ENCODE data around the gene HDGF.
"Not testable (repeated sequence)": the region's sequence is repeated elsewhere in the genome, so short reads cannot be mapped to it uniquely, and the experiment has no call there.

Gene HDGF

DNA sequence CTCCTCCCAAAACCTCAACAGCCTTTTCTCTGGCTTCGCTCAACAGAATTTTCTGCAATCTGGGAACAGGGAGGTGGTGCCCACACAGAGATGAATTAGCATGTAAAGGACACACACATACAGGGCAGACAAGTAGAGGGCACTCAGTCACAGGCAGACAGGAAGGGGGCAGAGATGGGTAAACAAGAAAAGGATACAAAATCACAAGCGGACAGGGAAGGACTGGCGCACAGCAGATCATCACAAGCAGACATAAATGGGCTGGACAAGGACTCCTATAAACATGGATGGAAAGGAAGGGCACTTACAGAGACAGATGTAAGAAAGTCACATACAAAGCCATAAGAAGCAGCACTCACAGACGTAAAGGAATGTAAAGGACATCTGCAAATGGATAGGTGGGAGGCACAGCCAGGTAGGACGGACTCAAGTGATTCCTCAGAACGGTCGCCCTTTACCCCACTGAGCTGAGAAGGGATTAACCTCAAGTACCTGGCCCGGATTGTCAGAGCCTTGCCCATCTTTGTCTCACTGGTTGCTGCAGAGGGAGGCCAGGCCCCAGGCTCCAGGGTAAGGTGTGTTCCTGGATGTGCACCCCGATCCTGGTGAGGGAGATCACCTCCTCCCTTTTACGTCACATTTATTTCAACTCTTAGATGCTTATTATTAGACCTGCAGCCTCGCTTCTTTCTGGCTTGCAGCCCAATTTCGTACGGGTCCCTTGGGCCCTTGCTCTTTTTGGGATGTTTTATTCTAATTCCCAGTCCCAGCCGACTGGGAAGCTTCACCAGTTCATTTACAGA, 15.0 kb upstream of the HDGF start:
- DNase-seq: no peak

DNA sequence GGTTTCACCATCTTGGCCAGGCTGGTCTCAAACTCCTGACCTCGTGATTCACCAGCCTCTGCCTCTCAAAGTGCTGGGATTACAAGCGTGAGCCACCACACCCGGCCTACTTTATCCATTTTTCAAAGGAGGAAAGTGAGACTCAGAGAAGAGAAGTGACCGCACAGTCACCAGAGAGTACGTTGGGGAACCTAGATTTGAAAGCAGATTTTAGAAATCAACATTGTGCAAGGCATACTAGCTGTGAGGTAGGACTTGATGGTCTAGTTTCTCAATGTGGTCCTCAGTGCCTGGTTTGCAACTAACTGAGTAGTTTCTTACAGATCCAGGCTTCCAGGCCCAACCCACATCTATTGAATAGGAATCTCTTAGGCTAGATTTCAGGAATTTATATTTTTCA, 14.2 kb upstream of the HDGF start:
- peak; percentile 54 to 71 for DNase-seq

DNA sequence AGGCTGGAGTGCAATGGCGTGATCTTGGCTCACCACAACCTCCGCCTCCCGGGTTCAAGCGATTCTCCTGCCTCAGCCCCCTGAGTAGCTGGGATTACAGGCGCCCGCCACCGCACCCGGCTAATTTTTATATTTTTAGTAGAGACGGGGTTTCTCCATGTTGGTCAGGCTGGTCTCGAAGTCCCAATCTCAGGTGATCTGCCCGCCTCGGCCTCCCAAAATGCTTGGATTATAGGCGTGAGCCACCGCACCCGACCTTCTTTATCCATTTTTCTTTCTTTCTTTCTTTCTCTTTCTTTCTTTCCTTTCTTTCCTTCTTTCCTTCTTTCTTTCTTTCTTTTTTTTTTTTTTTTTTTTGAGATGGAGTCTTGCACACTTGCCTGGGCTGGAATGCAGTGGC, 13.7 kb upstream of the HDGF start:
- DNase-seq: not testable (repeated sequence)

DNA sequence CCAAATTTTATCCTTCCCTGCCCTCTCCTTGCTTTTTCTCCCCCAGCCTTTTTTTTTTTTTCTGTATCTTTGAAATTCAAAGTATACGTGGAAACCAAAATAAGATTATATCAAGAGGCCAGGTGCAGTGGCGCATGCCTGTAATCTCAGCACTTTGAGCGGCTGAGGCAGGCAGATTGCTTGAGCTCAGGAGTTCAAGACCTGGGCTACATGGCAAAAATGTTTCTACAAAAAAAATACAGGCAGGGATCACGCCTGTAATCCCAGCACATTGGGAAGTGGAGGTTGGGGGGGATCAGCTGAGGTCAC, 9.3 kb upstream of the HDGF start:
- DNase-seq: no peak

DNA sequence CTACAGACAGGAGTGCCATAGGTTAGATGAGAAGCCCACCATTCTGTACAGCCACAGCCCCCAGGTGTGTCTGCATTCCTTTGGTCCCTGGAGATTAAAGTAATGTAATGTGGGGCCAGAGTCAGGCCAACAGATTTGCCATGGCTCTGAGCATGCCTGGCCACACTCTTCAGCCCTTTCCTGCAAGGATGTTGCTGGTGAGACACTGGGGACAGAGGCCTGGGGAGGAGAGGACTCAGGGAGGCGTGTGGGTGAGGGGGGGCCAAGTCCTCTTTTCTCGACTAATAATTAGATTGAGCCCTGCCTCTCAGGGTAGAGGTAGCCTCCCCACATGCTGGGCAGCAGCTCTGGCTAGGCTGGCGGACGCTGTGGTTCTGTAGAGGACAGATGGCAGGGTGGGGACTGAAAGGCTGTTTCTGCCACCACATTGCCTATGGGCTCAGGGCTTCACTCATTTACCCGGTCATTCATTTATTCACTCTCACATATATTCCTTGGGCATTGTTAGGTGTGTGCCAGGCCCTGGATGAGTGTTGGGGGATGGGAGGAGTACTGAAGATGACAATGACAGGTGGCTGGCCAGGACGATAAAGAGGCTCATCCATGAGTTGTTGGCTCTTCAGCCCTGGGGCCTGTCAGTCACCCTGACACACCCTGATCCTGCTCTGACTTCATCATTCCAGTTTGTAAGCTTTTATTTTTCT, 8.8 kb upstream of the HDGF start:
- no peak for DNase-seq

DNA sequence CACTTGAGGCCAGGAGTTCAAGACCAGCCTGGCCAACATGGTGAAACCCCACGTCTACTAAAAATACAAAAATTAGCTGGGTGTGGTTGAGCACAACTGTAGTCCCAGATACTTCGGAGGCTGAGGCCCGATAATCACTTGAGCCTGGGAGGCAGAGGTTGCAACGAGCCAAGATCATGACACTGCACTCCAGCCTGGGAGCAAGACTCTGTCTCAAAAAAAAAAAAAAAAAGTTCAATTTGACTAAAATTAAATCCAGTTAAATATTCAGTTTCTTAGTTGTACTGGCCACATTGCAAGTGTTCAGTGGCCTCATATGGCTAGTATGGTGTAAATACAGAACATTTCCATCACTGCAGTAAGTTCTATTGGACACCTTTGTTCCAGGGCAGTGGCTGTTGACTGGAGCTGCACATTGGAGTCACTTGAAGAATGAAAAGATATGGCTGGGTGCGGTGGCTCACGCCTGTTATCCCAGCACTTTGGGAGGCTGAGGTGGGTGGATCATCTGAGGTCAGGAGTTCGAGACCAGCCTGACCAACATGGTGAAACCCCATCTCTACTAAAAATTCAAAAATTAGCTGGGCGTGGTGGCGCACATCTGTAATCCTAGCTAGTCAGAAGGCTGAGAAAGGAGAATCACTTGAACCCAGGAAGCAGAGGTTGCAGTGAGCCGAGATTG, 6.2 kb upstream of the HDGF start:
- DNase-seq: not testable (repeated sequence)

DNA sequence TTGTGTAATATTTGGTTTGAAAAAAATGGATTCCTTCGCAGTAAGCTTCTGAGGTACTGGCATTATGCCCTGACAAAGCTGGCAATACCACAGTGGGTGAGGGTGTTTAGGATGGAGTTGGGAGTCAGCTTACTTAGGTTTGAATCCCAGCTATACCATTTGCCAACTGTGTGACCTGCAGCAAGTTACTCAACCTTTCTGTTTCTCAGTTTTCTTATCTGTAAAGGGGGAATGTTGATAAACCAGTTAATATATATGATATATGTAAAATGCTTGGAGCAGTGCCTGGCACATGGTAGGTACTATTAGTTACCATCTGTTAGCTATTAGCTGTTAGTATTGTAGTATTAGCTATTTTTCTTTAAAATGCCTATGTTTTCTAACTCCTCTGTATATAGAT, 4.9 kb upstream of the HDGF start:
- DNase-seq: no peak

DNA sequence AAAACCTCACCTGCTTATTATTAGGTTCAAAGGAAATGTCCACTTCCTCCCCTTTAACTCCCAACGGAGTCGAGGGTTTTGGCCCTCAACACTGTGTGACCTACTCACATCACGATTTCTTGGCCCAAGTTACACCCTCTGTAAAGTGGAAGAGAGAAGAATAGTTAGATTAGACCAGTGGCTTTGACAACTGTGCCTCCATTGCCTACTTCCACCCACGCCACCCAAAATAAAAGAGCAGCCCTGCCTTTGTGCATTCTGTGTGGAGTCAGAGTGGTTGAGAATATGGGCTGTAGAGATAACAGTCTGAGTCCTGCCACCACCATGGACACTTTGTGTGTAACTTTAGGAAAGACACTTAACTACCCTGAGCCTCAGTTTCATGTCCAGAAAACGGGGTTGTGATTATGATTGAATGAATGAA, 4.1 kb upstream of the HDGF start:
- no peak for DNase-seq

DNA sequence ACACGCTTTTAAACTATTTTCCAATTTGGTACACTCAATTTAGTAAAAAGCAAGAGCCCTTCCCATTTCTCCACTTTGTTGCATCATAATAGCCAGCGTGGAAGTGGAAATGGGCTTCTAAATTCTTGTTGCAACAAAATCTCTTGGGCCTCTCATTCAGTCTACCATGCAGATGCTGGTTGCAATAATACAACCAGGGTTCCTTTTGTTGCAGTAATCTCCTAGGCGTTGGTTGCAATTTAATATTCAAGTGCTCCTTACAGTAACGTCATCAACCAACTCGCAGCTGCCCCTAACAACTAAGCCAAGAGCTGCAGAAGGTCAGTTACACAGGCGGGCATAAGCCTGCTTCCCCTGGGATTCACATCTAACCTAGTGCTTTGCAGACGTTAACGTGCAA, 2.7 kb upstream of the HDGF start:
- no peak for DNase-seq

DNA sequence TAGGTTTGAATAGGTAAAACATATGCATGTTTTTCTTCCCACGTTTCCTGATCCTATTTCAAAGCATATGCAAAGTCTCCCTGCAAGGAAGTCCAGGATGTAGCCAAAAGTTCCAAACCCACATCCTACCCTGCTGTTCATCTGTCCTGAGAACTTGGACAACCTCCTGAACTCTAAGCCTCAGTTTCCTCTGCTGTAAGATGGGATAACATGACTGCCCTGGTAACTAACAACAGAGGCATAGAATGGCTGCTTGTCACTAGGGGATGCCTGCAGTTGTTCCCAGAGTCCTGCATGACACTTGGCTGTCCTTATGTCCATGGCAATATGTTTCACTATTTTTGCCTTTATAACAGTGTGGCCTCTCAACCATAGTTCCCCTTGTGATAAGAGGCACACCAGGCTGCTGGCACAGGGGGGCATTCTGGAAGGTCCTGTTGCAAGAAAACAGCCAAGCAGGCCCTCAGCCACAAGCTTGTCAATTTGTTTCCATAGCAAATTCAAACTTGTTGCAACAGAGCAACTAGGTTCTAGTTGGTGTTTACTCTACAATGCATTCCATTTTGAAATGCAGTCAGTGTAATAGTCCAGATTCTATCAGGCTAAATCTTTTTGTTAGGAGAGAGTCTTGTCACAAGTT, 1.5 kb upstream of the HDGF start:
- DNase-seq: no peak

DNA sequence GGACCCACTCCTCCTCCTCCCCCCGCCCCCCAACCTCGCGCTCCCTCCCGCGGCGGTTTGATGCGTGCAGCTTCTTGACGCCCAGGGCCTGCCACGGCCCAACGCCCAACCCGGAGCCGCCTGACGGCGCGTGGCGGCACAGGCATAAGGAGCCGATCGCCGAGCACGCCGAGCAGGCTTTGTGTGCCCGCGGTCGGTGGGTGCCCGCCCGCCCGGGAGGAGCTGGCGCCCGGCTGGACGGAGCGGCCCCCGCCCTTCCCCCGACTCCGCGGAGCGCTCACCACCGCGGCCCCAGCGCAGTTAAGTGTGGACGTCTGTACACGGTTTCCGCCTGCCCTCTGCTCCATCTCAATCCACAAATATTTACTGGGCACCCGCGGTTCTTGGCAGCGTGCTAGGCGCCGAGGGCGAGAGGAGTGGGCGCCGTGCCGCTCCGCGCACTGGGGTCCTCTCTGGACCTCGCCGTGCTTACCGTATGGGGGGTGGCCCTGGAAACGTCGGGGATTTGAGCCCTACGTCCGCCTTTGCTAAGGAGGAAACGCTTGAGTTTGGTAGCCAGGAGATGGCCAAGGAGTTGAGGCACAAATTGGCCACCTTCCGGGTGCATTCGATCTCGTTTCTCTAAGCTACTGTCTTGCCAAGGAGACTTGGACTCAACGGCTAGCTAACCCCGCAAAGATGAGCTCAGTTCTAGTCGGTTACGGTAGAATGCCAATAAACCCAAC, 444 bp upstream of the HDGF start:
- DNase-seq: peak; percentile 90 to 94

DNA sequence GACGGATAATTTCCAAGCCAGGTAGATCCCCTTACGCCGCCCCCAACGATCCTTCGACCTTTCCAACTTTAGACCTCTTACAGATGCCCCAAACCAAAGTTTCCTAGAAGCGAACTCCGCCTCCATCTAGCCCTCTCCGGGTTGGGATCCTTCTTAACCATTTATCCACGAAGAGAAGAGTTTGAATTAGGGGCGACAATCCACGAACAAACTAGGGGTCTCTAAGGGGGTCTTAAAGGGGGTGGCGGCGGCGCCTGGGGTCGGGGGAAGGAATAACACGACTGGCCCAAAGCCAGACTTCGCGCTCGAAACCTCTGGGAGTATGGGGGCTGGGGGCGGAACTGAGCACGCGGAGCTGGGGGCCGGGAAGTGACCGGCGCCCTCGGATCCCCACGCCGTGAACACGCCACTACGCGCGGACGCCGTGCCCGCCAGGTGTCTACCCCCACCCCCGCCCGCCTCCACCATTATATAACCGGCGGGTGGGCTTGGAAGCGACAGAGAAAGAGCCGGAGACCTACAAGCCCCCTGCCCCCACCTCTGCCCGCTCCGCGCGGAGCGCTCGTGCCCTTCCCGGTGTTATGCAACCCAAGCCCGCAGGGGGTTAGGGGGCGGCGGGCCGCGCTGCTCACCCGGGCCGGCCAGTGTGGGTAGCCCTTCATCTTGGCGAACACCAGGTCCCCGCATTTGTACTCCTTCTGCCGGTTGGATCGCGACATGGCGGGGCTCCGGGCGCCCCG, 594 bp downstream of the HDGF start:
- DNase-seq: no peak

DNA sequence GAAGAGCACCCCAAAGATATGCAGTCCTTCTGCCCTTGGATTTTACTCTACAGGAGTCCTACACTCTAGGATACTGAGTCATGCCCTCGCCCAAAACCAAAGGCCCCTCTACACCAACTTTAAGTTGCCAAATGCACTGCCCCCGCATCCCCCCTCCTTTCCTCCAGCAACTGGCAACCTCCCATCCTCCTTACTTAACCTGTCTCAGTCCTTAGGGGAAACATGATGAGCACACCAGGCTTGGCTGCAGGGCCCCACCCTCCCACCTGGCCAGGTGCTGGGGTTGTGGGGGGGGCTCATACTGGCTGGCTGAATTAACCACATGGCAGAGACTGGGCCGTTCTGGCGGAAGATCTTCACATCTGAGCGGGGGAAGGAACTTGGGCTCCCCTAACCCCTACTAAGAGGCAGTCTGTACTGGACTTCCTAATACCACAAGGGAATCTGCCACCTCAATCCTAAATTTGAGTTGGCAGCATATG, 1.2 kb downstream of the HDGF start:
- peak; percentile 42 to 45 for DNase-seq

DNA sequence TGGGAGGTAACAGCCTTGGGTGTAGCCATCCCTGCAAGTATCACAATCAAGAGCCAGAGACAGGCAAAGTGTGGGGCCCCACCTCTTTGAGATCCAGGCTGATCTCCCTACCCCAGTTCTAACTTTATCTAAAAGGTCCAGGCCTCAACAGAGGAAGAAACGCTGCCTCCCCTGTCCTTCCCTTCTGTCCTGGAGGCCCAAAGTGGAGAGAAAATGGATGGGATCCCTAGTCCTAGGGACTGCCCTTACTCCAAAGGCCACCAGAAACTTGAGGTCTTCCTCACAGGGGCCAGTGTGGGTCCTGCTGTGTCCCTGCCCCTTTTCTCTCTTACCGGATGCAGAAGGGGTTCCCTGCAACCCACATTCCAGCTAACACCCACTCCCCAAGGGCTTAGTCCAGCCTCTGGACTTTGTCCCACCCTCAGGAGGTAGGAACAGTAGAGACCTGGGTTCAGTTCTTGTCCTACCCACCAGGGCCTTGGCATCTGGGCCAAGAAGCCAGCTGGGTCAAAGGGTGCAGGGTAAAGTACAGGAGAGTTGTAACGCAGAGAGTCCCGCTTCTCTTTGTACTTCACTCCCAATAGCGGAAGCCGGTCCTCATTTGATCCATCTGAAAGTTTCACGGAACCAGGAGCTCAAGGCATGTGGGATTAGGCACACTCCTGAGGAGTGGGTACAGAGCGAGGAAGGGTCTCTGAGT, 1.9 kb downstream of the HDGF start:
- peak; percentile 30 to 60 for DNase-seq

DNA sequence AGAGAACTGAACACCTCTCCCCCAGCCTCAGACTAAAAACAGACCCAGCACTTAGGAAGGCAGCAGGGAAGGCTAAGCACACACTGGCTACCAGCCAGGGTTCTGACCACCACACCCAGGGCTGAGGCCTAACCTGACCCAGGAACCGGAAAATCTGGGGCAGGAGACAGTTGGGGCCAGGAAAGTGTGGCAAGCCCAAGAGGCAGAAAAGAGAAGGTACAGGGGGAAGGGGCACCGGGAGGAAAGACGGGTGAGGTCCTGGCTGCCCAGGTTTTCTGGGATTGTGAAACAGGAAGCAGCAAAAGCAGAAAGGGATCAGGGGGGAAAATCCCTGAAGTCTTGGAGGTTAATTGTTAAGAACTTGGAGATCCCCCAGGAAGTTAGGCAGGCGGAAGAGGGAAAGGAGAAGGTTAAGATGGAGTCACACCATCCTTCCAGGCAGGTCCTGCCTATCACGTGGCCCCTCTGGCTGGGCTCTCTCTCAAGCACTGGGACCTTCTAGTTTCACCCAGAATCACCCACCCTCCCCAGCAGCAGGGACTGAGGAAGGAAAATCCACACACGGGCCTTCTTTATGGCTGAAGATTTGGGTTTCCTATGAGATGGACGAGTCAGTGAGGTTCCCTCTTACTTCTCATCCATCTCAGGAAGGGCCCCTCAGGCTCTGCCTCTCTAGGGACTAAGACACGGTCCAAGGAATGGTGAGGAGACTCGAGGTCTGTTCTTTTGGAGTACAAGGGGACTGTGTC, 2.6 kb downstream of the HDGF start:
- DNase-seq: peak; percentile 87 to 95

DNA sequence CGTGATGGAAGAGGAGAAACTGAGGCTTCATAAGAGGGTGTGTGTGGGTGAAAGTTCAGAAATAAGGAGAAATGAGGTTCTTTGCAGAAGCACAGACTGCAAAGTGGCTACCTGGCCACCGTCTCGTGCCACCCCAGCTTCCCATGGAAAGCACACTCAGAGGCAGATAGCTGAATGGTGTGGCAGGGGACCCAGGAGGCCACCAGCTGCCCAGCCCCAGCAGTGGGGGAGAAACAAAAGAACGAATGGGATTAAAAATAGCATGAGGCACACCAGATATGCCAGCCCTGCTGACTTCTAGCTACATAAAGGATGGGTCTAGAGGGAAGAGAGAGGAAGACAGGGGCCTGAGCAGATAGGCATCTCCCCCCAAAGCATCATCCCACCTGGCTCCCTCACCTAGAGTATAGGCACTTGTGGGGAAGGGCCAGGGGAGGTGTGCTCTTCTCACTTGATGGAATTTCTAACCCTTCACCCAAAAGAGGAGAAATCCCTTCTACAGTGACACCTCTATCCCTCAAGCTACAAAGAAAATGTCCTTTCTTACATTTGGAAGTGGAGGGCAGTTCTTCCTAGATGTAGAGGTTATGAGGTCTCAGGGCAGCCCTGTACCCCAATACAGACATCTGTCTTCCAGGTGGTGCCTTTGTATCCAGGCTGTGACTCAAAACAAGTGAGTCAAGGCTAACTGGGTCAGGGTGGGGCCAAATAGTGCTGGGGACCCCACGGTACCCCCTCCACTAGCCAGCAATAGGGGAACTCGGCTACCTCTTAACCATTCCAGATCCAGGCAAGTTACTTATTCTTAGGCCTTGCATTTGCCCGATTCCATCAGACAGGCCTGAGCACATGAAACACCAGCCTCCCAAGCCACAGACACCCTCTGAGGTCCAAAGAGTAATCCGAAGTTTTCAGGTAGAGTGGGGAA, 3.5 kb downstream of the HDGF start:
- no peak for DNase-seq

DNA sequence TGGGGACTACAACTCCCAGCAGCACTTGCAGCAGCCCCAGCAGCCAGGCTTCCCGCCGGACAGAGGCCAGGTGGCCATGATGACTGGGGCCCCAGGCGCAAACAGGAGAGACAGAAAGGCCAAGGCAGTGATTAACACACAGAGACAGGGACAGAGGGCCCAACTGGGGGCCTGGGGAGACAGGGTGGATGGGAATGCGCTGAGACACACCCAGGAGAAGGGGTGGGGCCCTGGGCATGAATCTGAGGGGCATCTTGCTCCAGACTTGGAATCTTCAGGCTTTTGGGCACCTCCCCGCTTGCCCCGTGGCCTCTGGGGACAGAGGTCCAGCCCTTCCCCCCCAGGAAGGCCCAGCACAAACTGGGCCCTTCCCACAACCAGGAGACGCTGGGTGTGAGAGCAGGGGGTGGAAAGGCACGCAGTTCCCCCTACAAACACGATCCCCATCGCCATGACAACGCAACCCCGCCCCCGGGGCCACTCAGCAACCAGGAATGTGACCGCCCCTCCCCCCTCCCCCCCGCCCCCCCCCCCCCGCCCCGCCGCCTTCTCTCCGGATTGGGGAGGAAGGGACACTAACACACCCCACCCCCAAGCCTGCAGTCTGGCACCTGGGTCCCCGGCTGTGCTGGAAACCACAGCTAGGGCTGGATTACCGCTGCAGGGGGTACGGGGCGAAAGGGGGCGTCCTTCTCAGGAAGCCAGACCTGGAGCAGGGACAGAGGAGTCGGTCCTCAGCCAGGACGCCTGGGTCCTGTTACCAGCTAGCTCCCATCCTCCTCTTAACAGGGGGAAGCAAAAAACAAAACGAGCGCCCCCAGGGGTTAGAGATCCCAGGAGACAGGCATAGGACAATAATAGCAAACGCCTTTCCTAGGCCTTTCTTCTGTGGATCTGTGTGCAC, 4.5 kb downstream of the HDGF start:
- peak; percentile 72 to 86 for DNase-seq

DNA sequence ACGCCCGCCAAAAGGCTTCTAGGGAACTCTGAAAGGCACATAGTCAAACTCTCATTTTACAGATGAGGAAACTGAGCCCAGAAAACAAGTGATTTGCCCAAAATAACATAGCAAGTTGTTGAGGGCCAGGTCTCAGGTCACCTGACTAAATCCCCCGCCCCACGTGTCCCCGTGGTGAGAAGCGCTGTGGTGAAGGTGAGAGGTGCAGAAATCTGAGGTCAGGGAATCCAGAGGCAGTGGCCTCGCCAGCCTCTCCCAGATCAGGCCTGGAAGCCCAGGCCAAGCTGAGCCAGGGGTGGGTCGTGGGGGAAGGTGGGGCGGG, 5.1 kb downstream of the HDGF start:
- no peak for DNase-seq
